HepG2 (cell line): ENCODE measurements around the gene LYPD3. TPM values are rescaled to one million over a fixed set of nuclear protein-coding genes. Genes with fewer than 3 reads are reported as not detected.
"Not testable (repeated sequence)": the region's sequence is repeated elsewhere in the genome, so short reads cannot be mapped to it uniquely, and the experiment has no call there.

Experiments used
- ATAC-seq: fragments of 200-7000 bp; cut with Tn5 transposase; 3 replicates; pipeline ENCODE4 v1.9.1; 2020; ENCODE audit warnings: mild to moderate bottlenecking, moderate library complexity
- BruUV-seq: library from RNA; stranded (reverse); fragments of 400-500 nt; replicated peaks from 2 replicates; lab custom pipeline; 2021; lab: Mats Ljungman, UMichigan
- CTCF ChIA-PET: fragments of 300-600 bp; formaldehyde crosslinking; extraction: SDS; loops from one replicate; lab custom pipeline; 2021; ENCODE audit warnings: low total read pairs, inconsistent platforms, low intra/inter-chr PET ratio; lab: Yijun Ruan, JAX
- POLR2A ChIA-PET: fragments of 350-600 bp; sonication (Branson Sonifier 250); formaldehyde crosslinking; loops from one replicate; lab custom pipeline; 2020; ENCODE audit warnings: antibody characterized with exemption, inconsistent platforms; lab: Yijun Ruan, JAX
- DNase-seq: peaks from one replicate; pipeline ENCODE4 v3.0.0-alpha.2; 2015; ENCODE audit warnings: low spot score
- FAIRE-seq: peaks from 3 replicates; lab custom pipeline; 2011; peaks lifted over from hg19 to GRCh38; lab: Jason Lieb, UNC
- H2AFZ ChIP-seq: one replicate; pipeline ENCODE4 v1.6.1; 2011; ENCODE audit warnings: low read length, inconsistent platforms
- H3K27ac ChIP-seq: fragments of 300-600 bp; 3 replicates; pipeline ENCODE4 v1.8.0; 2011; ENCODE audit warnings: mixed run types, mild to moderate bottlenecking, mixed read lengths, low read length, inconsistent platforms; ENCODE audit not compliant: insufficient read depth; ENCODE audit errors: extremely low read length
- H3K27me3 ChIP-seq, 2 experiments: fragments of 200-600 bp in 1 of 2; 2 replicates in 1 of 2; 3 replicates in 1 of 2; pipeline versions ENCODE4 v1.6.0 to v1.8.0; 2011; ENCODE audit warnings: low read length in 2 of 2, mild to moderate bottlenecking in 2 of 2, moderate library complexity in 2 of 2, inconsistent platforms in 1 of 2; ENCODE audit not compliant: insufficient read depth in 2 of 2, control insufficient read depth in 1 of 2
- H3K36me3 ChIP-seq, 2 experiments: fragments of 200-600 bp in 1 of 2; replicated peaks in 1 of 2; 2 replicates in 1 of 2; 3 replicates in 1 of 2; pipeline versions ENCODE4 v1.5.1 to v1.8.0; 2011; ENCODE audit warnings: low read length in 2 of 2, inconsistent platforms in 1 of 2; ENCODE audit not compliant: insufficient read depth in 2 of 2, control insufficient read depth in 1 of 2
- H3K4me1 ChIP-seq: 2 replicates; pipeline ENCODE4 v1.5.1; 2012; ENCODE audit warnings: low read length, inconsistent platforms; ENCODE audit not compliant: insufficient read depth
- H3K4me2 ChIP-seq: 2 replicates; pipeline ENCODE4 v1.6.0; 2011; ENCODE audit warnings: low read depth, low read length, inconsistent platforms
- H3K4me3 ChIP-seq, 3 experiments: fragments of 200-600 bp in 1 of 3; sonication (generic), shearing (Covaris generic) in 1 of 3; replicated peaks in 1 of 3; 2 replicates each; pipeline ENCODE4 v1.5.1; 2011 to 2016; ENCODE audit warnings: low read length in 3 of 3, inconsistent platforms in 2 of 3, low read depth in 2 of 3, mild to moderate bottlenecking in 2 of 3, control low read depth in 1 of 3, mixed read lengths in 1 of 3; ENCODE audit not compliant: insufficient read depth in 1 of 3
- H3K79me2 ChIP-seq: one replicate; pipeline ENCODE4 v1.6.1; 2011; ENCODE audit warnings: low read length, inconsistent platforms; ENCODE audit not compliant: insufficient read depth
- H3K9ac ChIP-seq: 2 replicates; pipeline ENCODE4 v1.6.0; 2011; ENCODE audit warnings: mild to moderate bottlenecking, low read depth, low read length, inconsistent platforms; ENCODE audit not compliant: insufficient read depth
- H3K9me3 ChIP-seq: 2 replicates; pipeline ENCODE4 v1.5.1; 2012; ENCODE audit warnings: mild to moderate bottlenecking, low read length
- H4K20me1 ChIP-seq: 2 replicates; pipeline ENCODE4 v1.6.0; 2011; ENCODE audit warnings: inconsistent platforms, mild to moderate bottlenecking, low read length, moderate library complexity; ENCODE audit not compliant: insufficient read depth
- KAT2B ChIP-seq: fragments of 150-350 bp; IDR thresholded peaks from 2 replicates; pipeline ENCODE4 v1.6.1; 2014; ENCODE audit warnings: low read depth, low read length, borderline replicate concordance
- RAD51 ChIP-seq: fragments of 450-650 bp; IDR thresholded peaks from 2 replicates; pipeline ENCODE4 v1.6.1; 2016; ENCODE audit warnings: borderline replicate concordance
- USF2 ChIP-seq, 2 experiments: sonication (generic) in 1 of 2; formaldehyde crosslinking in 1 of 2; IDR thresholded peaks; 2 replicates each; pipeline versions ENCODE4 v1.5.1 to v1.6.1; 2011 to 2020; ENCODE audit warnings: borderline replicate concordance in 1 of 2, low read depth in 1 of 2, low read length in 1 of 2, mild to moderate bottlenecking in 1 of 2, missing genetic modification reagents in 1 of 2, moderate library complexity in 1 of 2
- ZBTB34 ChIP-seq: sonication (generic); formaldehyde crosslinking; IDR thresholded peaks from 2 replicates; pipeline ENCODE4 v1.8.0; 2022; ENCODE audit warnings: mild to moderate bottlenecking, missing genetic modification reagents
- WGBS: methylation state at CpG from one replicate; pipeline ENCODE4 v1.1.6; 2017; ENCODE audit warnings: low lambda C conversion rate; 5-methylcytosine and 5-hydroxymethylcytosine counted together
- in situ Hi-C: cut with HindIII; loops from 2 replicates; pipeline ENCODE4 v1.10.0; 2017; ENCODE audit warnings: low pct_unique_long_range_greater_than_20kb; ENCODE audit not compliant: extremely low pct_ligation_motif_present
- intact Hi-C: fragments of 100-400 bp; cut with micrococcal nuclease; formaldehyde crosslinking; loops from one replicate; pipeline ENCODE4 v1.10.0; 2022; ENCODE audit not compliant: unreplicated experiment
- polyA plus RNA-seq, 8 experiments: library from polyadenylated mRNA; depleted of rRNA in 3 of 8; stranded (reverse) in 7 of 8; unstranded in 1 of 8; fragments of >200 nt; fragmentation: Illumina TruSeq in 4 of 8; extraction: Trizol in 4 of 8; gene quantifications; 2 replicates each; pipeline versions ENCODE4 v1.2.1 to v1.2.3, GENCODE V29; 2011 to 2016; ENCODE audit warnings: low read depth in 4 of 8, missing spikeins in 1 of 8, mixed read lengths in 1 of 8; ENCODE audit not compliant: insufficient read depth in 1 of 8
- total RNA-seq, 5 experiments: library from RNA; depleted of rRNA; stranded (reverse); fragments of >200 nt; fragmentation: Illumina TruSeq; extraction: Trizol; gene quantifications; 2 replicates each; pipeline ENCODE4 v1.2.3, GENCODE V29; 2016; ENCODE audit warnings: low read depth in 1 of 5

The LYPD3 gene
- total and polyA plus RNA-seq, 2 of the 13 experiments (the other 11 are each of a cell fraction or from before 2014, with no cell fraction given): 0.51 to 1.5 TPM

GRCh38 chr19:43437712-43438111 is 27.7 kb downstream of the LYPD3 start:
- intact Hi-C loops: no loop called here
- TF ChIP-seq KAT2B (peak; percentile 92), ZBTB34 (CRISPR knock-in tag) (no peak)
- H3K27me3 ChIP-seq: peaks cover 0 to 9% of the 10 kb centered on the region in 2 experiments; a peak in 1 of 5 replicates
- ATAC-seq: no peak
- no peaks in the 10 kb centered on the region for H3K4me1 ChIP-seq
- no peaks in the 10 kb centered on the region for H3K79me2 ChIP-seq
- CTCF ChIA-PET: no interaction called here
- WGBS: 28% methylated on average over 6 of the region's 6 CpGs
- no peak overlapping the region for H3K9ac ChIP-seq
- H4K20me1 ChIP-seq: no peaks in the 10 kb centered on the region
- no peak overlapping the region for H3K27ac ChIP-seq
- POLR2A ChIA-PET: no interaction called here
- H2AFZ ChIP-seq: no peak overlapping the region
- no peak for DNase-seq
- H3K4me3 ChIP-seq: no peak overlapping the region
- no TSS peak for BruUV-seq
- in situ Hi-C loops: no loop called here
- FAIRE-seq: no peak
- H3K4me2 ChIP-seq: no peak overlapping the region
- no peaks in the 10 kb centered on the region for H3K36me3 ChIP-seq
- no peaks in the 10 kb centered on the region for H3K9me3 ChIP-seq

- in situ Hi-C loops; H3K36me3 ChIP-seq; H3K27me3 ChIP-seq; H3K4me1 ChIP-seq; DNase-seq; H2AFZ ChIP-seq; ATAC-seq; H3K9ac ChIP-seq; FAIRE-seq; H3K27ac ChIP-seq; intact Hi-C loops; H3K4me2 ChIP-seq; H3K4me3 ChIP-seq; H4K20me1 ChIP-seq; H3K9me3 ChIP-seq; H3K79me2 ChIP-seq; BruUV-seq; POLR2A ChIA-PET; CTCF ChIA-PET; TF ChIP-seq USF2 (CRISPR knock-in tag; IDR thresholded peaks at IDR 0.05; ENCODE audit: borderline replicate concordance): not testable (repeated sequence)
- 60% methylated on average over 11 of the region's 11 CpGs for WGBS
- TF ChIP-seq RAD51 (peak; percentile 83), USF2 (IDR thresholded peaks at IDR 0.05; ENCODE audit: low read depth, low read length) (0 out of 2 replicates have a peak, but pooled peaks have one; percentile 38)
Observed at GRCh38 chr19:43437284-43437683, 28.1 kb downstream of the LYPD3 start.
